GM19468 (cell line): ENCODE data around the gene SLA2.
"Not testable (repeated sequence)": the region's sequence is repeated elsewhere in the genome, so short reads cannot be mapped to it uniquely, and the experiment has no call there.

ENCODE experiments used
- ATAC-seq: cut with Tn5 transposase; IDR thresholded peaks from one replicate; pipeline ENCODE4 v1.9.1; 2021; ENCODE audit warnings: mild to moderate bottlenecking, moderate library complexity, moderate number of reproducible peaks; ENCODE audit not compliant: unreplicated experiment; ENCODE audit errors: extremely low read depth

Gene SLA2

DNA sequence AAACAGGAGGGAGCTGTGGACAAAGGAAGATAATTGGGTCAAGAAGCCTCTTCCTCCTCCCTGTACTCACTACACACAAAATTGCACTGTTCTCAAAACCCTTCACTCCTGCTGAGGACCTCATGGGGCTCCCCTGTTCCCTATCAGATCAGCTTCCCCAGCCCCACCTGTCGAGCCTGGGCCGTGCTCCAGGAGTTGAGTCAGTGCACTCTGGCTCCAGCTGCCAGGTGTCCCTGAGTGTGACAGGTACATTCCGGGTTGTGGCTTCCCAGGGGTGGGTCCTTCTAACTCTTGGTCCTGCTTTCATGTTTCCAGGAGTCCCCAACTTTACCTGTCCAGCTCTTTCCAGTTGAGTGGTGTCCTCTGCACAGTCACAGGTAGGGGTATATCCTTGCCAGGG, 32.0 kb downstream of the SLA2 start:
- ATAC-seq = no peak

- no peak for ATAC-seq
Measured at GRCh38 chr20:36611625-36612024, 34.4 kb downstream of the SLA2 start.

DNA sequence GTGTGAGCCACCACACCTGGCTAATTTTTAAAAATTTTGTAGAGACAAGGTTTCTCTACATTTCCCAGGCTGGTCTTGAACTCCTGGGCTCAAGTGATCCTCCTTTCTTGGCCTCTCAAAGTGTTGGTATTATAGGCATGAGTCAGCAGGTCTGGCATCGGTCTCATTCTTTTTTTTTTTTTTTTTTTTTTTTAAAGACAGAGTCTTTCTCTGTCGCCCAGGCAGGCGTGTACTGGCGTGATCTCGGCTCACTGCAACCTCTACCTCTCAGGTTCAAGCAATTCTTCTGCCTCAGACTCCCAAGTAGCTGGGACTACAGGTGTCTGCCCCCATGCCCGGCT, 37.6 kb downstream of the SLA2 start:
- not testable (repeated sequence) for ATAC-seq

DNA sequence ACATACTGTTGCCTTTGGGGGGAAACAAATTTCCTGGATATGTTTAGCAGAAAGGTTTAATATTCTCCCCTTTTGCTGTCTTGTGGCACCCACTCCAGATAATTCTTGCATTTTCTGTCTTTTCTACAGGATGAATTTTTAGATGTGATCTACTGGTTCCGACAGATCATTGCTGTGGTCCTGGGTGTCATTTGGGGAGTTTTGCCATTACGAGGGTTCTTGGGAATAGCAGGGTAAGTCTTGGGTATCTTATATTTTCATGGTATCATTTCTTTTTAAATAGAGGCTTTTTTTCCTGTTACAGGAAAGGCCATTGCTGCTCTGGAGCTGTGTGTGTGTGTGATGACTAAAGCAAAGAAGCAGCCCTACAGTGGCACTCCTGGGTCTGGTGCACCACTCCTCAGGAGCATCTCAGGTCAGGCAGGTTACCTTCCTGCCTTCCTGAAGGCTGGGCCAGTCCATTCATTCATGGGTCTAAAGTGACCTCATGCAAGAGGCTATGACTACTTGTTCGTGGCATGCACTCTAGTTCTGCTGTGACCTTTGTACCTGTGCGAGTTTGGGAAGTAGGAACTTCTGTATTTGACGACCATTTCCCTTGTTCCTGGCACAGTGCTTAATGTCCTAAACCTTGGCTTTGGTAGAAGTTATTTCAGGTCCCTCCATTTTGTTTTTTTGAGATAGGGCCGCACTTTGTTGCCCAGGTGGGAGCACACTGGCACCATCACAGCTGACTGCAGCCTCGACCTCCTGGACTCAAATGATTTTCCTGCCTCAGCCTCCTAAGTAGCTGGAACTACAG, 38.2 kb downstream of the SLA2 start:
- no peak for ATAC-seq

- no peak for ATAC-seq
Measured at GRCh38 chr20:36606158-36607066, 39.6 kb downstream of the SLA2 start.

DNA sequence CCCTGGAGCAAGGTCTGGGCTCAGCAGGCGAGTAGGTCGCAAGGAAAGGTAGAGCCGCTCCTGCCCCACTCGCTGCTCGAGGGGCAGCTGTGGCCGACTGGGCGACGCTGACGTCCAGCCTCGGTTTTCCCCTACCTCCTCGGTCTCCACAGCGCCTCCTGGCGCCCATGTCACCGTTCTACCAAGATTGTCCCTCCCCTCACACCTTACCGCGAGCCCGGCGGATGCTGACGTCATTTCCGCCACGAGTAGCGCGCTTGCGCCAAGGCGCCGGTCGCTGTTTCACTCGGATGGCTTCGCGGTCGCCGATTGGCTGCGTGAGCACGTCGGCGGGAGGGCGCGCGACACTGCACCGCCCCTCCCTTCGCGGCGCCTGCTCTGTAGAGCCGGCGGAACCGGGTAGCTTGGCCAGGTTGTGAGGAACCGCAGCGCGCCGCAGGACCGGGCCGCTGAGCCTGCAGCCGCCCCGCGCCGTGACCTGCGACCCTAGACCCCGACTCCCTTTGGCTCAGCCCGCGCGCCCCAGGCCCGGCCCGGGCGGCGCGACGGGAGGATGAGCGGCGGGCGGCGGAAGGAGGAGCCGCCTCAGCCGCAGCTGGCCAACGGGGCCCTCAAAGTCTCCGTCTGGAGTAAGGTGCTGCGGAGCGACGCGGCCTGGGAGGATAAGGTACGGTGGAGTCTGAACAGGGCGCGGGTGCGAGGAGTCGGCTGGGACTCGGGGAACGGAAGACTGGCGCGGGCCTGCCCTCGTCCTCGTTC, 40.4 kb downstream of the SLA2 start, which contains the start of gene RAB5IF:
TSS of gene RAB5IF (plus strand) at position 381 of the 759 bp plus-strand sequence. CDS start at position 554, 173 bp downstream.
- peak; percentile 85 for ATAC-seq

DNA sequence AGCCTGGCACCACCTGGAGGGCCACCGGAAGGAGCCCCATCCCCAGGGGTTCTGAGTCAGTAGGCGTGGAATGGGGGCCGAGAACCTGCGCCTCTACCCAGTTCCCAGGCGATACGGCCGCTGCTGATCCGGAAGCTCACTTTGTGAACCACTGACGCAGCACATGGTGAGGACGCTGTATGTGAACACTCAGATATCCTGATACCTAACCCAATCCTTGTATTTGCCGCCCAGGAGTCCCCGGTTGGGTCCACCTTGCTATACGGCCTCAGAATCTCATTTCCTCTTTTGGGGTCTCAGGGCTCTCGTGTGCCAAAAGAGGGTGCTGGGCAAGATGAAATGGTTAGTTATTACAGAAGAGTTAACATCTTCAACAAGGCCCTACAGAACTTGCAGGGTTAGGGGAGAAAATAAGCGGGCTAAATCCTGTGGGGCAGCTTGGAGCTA, 41.0 kb downstream of the SLA2 start:
- ATAC-seq = peak; percentile 7

- no peak for ATAC-seq
Measured at GRCh38 chr20:36601540-36601939, 44.5 kb downstream of the SLA2 start.

DNA sequence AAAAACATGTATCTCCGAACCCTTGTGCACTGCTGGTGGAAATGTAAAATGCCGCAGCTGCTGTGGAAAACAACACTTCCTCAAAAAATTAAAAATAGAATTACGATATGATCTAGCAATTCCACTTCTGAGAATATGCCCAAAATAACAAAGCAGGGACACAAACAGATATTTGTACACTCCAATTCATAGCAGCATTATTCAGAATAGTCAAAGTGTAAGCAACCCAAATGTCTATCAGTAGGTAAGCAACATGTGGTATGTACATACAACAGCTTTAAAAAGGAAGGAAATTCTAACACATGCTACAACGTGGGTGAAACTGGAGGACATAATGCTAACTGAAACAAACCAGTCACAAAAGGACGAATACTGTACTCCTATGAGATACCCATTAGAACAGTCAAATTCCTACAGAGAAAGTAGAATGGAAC, 46.1 kb downstream of the SLA2 start:
- ATAC-seq = no peak

DNA sequence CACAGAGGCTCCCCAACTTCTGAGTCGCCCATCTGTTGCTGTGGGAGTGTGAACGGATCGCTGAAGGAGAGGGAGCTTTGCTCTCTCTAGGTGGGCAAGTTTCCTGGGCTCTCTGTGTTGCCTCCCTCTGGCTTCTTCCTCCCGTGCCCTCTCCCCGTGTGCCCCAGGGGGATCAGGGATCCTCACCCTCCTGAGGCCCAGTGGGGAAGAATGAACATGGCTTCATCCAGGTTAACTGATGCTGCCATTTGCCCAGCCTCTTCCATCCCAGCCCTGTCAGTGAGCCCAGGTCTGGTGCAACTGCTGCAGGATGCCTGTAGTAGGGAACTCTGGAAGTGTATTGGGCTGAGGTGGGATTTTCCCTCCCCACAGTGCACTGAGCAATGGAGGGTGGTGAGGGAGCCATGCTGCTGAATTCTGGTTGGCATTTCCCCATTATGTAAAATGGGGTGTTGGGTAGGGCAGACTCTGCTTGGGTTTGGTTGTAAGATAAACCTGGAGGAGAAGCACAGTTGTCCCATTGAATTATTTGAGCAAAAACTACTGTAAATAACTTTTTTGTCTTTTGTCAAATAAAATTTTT, 52.6 kb downstream of the SLA2 start:
- ATAC-seq = no peak

DNA sequence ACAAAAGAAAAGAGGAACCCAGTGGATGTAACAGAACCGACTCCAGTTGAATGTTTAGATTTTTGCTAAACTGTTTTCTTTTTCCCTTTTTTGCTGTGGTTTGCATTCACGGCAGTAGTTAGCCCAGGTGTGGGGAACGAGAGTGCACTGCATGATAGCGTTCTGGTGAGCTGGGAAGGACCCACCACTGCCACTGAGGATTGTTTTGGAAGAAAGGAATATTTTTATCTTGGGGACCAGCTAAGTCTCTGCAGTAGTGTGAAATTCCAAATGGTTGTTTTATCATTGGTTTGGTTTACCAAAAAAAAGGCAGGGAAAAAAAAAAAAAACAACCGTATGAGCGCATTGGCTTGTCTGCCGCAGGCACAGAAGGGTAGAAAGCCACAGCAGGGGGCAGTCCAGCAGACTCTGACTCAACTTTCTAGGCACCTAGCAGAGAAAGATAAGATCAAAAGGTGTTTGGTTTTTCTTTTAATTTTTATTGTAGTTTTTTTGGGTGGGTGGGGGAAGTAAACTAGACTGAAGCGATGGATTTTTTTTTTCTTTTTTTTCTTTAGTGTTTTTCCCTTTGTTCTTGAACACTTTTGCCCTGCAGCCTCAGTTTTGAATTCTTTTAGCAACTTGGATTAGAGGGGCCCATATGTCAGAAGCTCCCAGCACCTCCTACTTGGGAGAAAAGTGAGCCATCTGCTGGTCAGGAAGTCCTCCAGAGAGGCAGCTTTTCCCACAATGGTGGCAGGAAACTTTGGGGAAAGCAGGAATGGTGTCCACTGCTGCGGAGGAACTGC, 53.9 kb downstream of the SLA2 start:
- no peak for ATAC-seq

GRCh38 chr20:36591281-36591680, 54.7 kb downstream of the SLA2 start:
- no peak for ATAC-seq

DNA sequence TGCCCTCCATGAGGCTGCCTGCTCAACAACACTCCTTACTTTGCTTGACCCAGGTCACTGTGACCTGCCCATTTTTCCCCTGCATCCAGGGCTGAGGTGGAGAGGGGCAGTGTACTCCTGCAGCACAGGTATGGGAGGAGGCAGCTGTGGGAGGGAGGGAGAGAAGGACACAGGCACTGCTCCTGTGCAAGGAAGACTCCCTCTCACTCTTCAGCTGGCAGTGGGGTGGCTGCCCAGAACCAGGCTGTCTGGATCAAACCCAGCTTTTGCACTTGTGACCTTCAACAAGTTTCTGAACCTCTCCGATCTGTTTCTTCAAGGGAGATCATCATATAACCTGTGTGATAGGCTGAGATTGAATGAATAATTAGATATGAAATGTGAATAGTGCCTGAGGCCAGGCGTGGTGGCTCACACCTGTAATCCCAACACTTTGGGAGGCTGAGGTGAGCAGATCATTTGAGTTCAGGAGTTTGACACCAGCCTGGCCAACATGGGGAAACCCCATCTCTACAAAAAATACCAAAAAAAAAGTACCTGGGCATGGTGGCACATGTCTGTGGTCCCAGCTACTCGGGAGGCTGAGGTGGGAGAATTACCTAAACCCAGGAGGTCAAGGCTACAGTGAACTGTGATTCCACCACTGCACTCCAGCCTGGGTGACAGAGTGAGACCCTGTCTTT, 58.5 kb downstream of the SLA2 start:
- ATAC-seq = no peak

- no peak for ATAC-seq
Measured at GRCh38 chr20:36585410-36586125, 60.4 kb downstream of the SLA2 start.

- ATAC-seq = no peak
Measured at GRCh38 chr20:36584018-36584481, 61.9 kb downstream of the SLA2 start.

DNA sequence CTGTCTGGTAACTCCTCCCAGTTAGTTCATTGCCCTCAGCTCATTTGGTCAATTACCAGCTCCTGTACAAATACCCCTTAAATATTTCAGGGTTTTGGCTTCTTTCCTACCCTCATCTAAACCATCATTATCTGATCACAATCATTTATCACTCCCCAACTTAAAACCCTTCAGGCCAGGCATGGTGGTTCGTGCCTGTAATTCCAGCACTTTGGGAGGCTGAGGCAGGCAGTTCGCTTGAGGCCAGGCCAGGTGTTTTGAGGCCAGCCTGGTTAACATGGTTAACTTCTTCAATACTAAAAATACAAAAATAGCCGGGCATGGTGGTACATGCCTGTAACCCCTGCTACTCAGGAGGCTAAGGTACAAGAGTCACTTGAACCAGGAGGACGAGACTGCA, 63.2 kb downstream of the SLA2 start:
- no peak for ATAC-seq

GRCh38 chr20:36582322-36582721, 63.7 kb downstream of the SLA2 start:
- ATAC-seq = no peak

GRCh38 chr20:36579996-36580545, 65.9 kb downstream of the SLA2 start:
- ATAC-seq = no peak
